Adipocyte (in vitro differentiated cells): ENCODE measurements around the gene MRPS22.

Source experiments
- DNase-seq: peaks from one replicate; pipeline ENCODE4 v3.0.0-alpha.2; 2015; ENCODE audit warnings: low read depth
- H3K27me3 ChIP-seq: replicated peaks from 2 replicates; pipeline ENCODE4 v1.7.0; 2013; ENCODE audit warnings: mild to moderate bottlenecking, low read length, moderate library complexity; ENCODE audit not compliant: control insufficient read depth, insufficient read depth
- H3K36me3 ChIP-seq: 2 replicates; pipeline ENCODE4 v1.7.0; 2013; ENCODE audit warnings: low read length, mild to moderate bottlenecking, moderate library complexity; ENCODE audit not compliant: control insufficient read depth, insufficient read depth, severe bottlenecking
- H3K4me1 ChIP-seq: 2 replicates; pipeline ENCODE4 v1.7.0; 2013; ENCODE audit warnings: mild to moderate bottlenecking, low read length, moderate library complexity; ENCODE audit not compliant: control insufficient read depth, insufficient read depth
- H3K4me3 ChIP-seq: 2 replicates; pipeline ENCODE4 v1.7.0; 2013; ENCODE audit warnings: mild to moderate bottlenecking, low read length, moderate library complexity
- H3K9ac ChIP-seq: 2 replicates; pipeline ENCODE4 v1.7.0; 2013; ENCODE audit warnings: mild to moderate bottlenecking, low read length, moderate library complexity
- H3K9me3 ChIP-seq: 2 replicates; pipeline ENCODE4 v1.7.0; 2013; ENCODE audit warnings: mild to moderate bottlenecking, low read length, moderate library complexity; ENCODE audit not compliant: control insufficient read depth

Gene MRPS22

GRCh38 chr3:139342054-139342453 is 1.8 kb upstream of the MRPS22 start:
- Histone ChIP-seq H3K4me1 (peaks cover 18% of the 10 kb centered on the region), H3K9me3 (no peaks in the 10 kb centered on the region), H3K27me3 (peaks cover 3% of the 10 kb centered on the region), H3K36me3 (peaks cover 5% of the 10 kb centered on the region), H3K9ac (no peak overlapping the region), H3K4me3 (no peak overlapping the region)
- no peak for DNase-seq

- no peak for DNase-seq
- Histone ChIP-seq H3K4me3 (no peak overlapping the region), H3K4me1 (peaks cover 18% of the 10 kb centered on the region), H3K36me3 (peaks cover 50% of the 10 kb centered on the region), H3K9ac (no peak overlapping the region), H3K9me3 (no peaks in the 10 kb centered on the region), H3K27me3 (no peaks in the 10 kb centered on the region)
Observed at GRCh38 chr3:139346771-139347170, 3.0 kb downstream of the MRPS22 start.

DNA sequence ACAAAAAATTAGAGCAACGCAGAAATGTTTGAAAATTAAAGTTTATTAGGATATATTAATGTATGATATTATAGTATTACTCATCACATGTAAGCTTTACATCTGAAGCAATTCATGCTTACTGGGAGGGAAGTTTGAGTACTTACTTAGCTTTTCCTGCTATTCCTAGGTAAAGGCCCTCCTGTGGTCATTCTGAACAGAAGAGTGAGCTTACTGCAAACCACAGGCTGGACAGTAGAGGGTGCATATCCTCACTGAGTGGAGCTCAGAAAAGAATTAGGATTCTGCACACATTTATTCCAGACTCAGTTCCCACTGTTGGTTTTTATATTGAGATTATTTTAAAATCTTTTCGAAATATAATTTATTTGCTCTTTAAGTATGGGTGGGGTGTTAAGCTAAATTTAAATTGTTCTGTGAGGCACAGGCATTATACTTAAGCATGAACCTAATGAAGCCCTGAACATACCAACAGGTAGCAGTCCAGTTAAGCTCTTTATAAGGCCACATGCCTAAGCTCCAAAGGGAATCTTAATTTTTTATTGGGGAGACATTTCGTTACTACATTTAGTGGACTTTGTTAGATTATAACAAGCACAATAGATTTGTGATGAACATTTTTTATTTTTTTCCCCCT is 10.2 kb downstream of the MRPS22 start:
- Histone ChIP-seq H3K4me1 (peaks cover 30% of the 10 kb centered on the region), H3K36me3 (peaks cover 93% of the 10 kb centered on the region), H3K4me3 (no peak overlapping the region), H3K9me3 (no peaks in the 10 kb centered on the region), H3K9ac (no peak overlapping the region), H3K27me3 (no peaks in the 10 kb centered on the region)
- DNase-seq = peak; percentile 67

DNA sequence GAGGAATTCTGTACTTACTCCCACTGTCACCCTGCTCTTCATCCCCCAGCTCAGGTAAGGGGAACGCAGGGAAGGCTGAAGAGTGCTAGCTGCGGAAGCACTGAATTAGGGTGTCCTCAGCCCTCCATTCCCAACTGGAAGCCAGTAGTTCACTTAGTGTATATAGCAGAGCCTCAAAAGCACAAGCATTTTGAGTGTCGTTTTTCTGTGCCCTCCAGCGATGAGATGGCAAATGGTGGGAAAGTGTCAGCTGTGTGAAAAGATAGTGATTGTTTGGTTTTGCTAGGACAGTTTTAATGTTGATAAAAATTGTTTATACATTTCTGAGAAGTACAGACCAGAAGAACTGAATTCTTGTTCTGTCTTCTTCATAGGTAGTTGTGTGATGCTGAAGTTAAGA is 10.8 kb downstream of the MRPS22 start:
- H3K27me3 ChIP-seq = no peaks in the 10 kb centered on the region
- H3K9ac ChIP-seq = peak overlapping the region; percentile 17
- no peak overlapping the region for H3K4me3 ChIP-seq
- DNase-seq = no peak
- peaks cover 93% of the 10 kb centered on the region for H3K36me3 ChIP-seq
- peaks cover 30% of the 10 kb centered on the region for H3K4me1 ChIP-seq
- no peaks in the 10 kb centered on the region for H3K9me3 ChIP-seq

DNA sequence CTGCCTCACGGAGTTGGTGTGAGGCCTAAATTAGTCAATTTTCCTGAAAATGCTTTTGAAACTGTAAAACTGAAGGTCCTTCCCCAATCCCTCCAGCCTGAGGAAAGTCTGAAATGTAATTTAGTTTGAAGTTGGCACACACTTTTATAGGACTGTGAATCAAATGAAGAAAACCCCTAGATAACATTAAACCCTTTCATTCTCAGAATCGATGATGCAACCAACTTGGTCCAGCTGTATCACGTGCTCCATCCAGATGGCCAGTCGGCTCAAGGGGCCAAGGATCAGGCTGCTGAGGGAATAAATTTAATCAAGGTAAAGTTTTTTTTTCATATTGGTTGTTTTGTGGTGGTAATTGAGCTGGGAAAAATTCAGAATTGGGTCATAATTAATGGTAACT is 11.7 kb downstream of the MRPS22 start:
- H3K27me3 ChIP-seq = no peaks in the 10 kb centered on the region
- peaks cover 95% of the 10 kb centered on the region for H3K36me3 ChIP-seq
- H3K4me3 ChIP-seq = no peak overlapping the region
- peak; percentile 36 for DNase-seq
- H3K9ac ChIP-seq = no peak overlapping the region
- no peaks in the 10 kb centered on the region for H3K9me3 ChIP-seq
- H3K4me1 ChIP-seq = peaks cover 30% of the 10 kb centered on the region

GRCh38 chr3:139355891-139356290 is 12.1 kb downstream of the MRPS22 start:
- Histone ChIP-seq H3K9me3 (no peaks in the 10 kb centered on the region), H3K36me3 (peaks cover 95% of the 10 kb centered on the region), H3K9ac (no peak overlapping the region), H3K27me3 (no peaks in the 10 kb centered on the region), H3K4me1 (peaks cover 32% of the 10 kb centered on the region), H3K4me3 (no peak overlapping the region)
- no peak for DNase-seq

DNA sequence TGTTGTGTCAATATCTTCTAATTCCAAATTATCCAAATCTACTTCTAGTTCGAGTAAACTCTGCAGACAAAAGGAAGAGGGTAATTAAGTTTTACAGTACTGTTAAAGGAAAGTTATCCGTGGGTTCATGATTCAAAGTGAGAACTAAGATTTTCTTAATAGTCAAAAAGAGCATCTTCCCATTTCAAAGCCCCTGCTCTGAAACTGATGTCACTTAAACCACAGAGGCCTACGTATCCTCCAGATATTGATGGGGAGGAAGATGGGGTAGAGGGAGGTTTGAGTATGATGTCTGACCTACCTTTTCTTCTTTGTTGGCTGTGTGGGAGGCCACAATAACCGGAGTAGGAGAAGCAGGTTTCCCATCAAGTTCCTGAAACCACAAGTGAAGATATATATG is 14.1 kb downstream of the MRPS22 start:
- Histone ChIP-seq H3K4me3 (no peak overlapping the region), H3K4me1 (peaks cover 41% of the 10 kb centered on the region), H3K9me3 (no peaks in the 10 kb centered on the region), H3K36me3 (peaks cover 95% of the 10 kb centered on the region), H3K27me3 (no peaks in the 10 kb centered on the region), H3K9ac (no peak overlapping the region)
- no peak for DNase-seq

DNA sequence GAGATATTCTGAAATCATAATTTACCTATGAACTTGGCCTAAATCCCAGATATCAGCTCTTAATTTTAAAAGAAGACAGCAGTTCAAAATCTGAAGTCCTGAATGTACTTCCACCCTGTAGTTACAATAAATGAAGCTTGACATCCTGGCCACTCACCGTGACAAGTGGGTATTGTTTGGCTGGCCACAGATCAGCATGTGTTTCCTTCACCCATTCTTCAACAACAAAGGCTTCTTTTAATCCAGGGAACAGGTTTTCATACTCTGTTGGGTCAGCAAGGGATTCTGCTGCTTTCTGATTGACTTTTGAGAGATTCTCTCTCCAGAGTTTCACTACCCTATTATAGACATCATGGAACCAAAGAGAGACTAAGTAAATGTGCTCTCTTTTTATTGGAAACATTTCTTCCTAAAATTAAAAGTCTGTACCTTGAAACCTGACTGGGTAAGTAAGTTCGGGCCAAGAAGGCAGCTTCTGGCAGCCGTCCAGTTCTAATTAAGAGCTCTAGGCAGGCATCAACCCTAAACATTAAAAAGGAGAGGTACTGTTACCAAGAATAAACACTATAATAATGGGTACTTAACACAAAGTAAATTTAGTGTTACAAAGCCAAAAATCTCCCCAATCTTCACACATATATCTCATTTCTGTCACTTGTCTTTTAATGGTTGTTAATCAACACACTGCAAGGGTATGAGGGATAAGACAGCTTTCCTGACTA is 15.2 kb downstream of the MRPS22 start:
- H3K9me3 ChIP-seq = no peaks in the 10 kb centered on the region
- H3K36me3 ChIP-seq = peaks cover 95% of the 10 kb centered on the region
- H3K27me3 ChIP-seq = no peaks in the 10 kb centered on the region
- H3K9ac ChIP-seq = no peak overlapping the region
- H3K4me1 ChIP-seq = peaks cover 41% of the 10 kb centered on the region
- no peak overlapping the region for H3K4me3 ChIP-seq
- DNase-seq = no peak

- no peak overlapping the region for H3K9ac ChIP-seq
- no peaks in the 10 kb centered on the region for H3K9me3 ChIP-seq
- peaks cover 100% of the 10 kb centered on the region for H3K36me3 ChIP-seq
- H3K4me3 ChIP-seq = no peak overlapping the region
- H3K27me3 ChIP-seq = no peaks in the 10 kb centered on the region
- H3K4me1 ChIP-seq = peaks cover 19% of the 10 kb centered on the region
- DNase-seq = no peak
Observed at GRCh38 chr3:139361276-139361675, 17.5 kb downstream of the MRPS22 start.

DNA sequence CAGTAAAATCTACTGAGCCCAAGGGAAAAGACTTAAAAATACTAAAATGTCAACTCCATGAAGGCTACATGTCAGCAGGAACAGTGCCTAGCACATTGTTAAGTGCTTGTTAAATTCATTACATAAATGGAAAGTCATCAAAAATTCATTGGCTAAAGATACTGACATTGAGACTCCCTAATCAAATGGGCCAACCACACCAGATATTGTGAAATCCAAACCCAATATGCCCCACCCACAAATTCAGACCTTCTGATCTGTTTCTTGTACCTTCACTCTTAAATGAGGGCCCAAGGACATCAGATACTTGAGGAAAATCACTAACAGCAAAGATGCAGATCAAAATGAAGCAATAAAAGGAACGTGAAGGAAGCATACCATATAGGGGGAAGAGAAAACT is 20.7 kb downstream of the MRPS22 start:
- peak; percentile 10 for DNase-seq
- Histone ChIP-seq H3K4me1 (peaks cover 11% of the 10 kb centered on the region), H3K9me3 (no peaks in the 10 kb centered on the region), H3K4me3 (no peak overlapping the region), H3K9ac (no peak overlapping the region), H3K27me3 (no peaks in the 10 kb centered on the region), H3K36me3 (peaks cover 100% of the 10 kb centered on the region)

DNA sequence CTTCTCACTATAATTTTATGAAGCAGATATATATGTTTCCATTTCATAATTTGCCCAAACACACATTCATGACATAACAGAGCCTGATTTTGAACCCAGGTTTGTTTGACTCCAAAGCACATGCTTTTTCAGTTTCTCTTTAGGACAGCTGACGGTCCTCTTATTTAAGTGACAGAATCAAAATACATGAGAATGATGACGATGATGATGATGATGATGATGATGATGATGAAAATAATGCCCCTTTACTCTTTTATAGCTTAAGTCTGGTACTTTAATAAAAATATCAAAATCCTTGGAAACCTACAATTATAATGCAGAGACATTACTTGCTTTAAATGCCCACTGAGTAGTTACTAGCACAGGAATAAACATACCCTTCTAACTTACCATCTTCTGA is 30.3 kb downstream of the MRPS22 start:
- no peaks in the 10 kb centered on the region for H3K9me3 ChIP-seq
- no peaks in the 10 kb centered on the region for H3K4me1 ChIP-seq
- peaks cover 98% of the 10 kb centered on the region for H3K36me3 ChIP-seq
- no peak for DNase-seq
- no peaks in the 10 kb centered on the region for H3K27me3 ChIP-seq
- H3K4me3 ChIP-seq = no peak overlapping the region
- no peak overlapping the region for H3K9ac ChIP-seq
